Posterior vena cava (tissue), 2 donors: Measurements from ENCODE around the gene KCNB1. TPM values are rescaled to one million over a fixed set of nuclear protein-coding genes. Genes with fewer than 3 reads are reported as not detected.
A peak's percentile ranks its signal among the peaks of the same experiment; 100 is the strongest.

Experiments used
- DNase-seq: peaks from one replicate; pipeline ENCODE4 v3.0.0-alpha.2; 2020; ENCODE audit warnings: low spot score
- intact Hi-C, 2 donors: fragments of 100-400 bp; cut with DNase I; formaldehyde crosslinking; loops; one replicate each; pipeline versions ENCODE4 v1.14.1 to v1.14.2; 2022 to 2023
- total RNA-seq, 2 donors: library from RNA; stranded (reverse); fragmentation: NEBNext Ultra II Directional; extraction: Animal tissue kit (Norgen Biotek cat#: 25700); gene quantifications; one replicate each; pipeline ENCODE4 v1.2.1, GENCODE V29; 2021
- donor health status: DM: yes; HTN: yes; CAD: no.
- donor health status: DM: yes; HTN: yes; CAD: no.

The KCNB1 gene
- total RNA-seq, 2 donors from 2014 or later: 1.6 to 9.7 TPM

GRCh38 chr20:49349694-49350252, 132.7 kb downstream of the KCNB1 start:
- DNase-seq: peak; percentile 85
- intact Hi-C loops: loop anchor here in 1 of 2 donors (5.0 kb wide), 1 partner anchor 43 kb away; no protein-coding TSS in a partner anchor

- intact Hi-C loops: loop anchor here in 1 of 2 donors (5.0 kb wide), 1 partner anchor 43 kb away; no protein-coding TSS in a partner anchor
- peak; percentile 43 for DNase-seq
These were observed 133.4 kb downstream of the KCNB1 start for GRCh38 chr20:49349078-49349477.

- intact Hi-C loops: loop anchor here in 1 of 2 donors (5.0 kb wide), 1 partner anchor 44 kb away; no protein-coding TSS in a partner anchor
These were observed 133.9 kb downstream of the KCNB1 start for GRCh38 chr20:49348563-49348962.

GRCh38 chr20:49347156-49347555, 135.3 kb downstream of the KCNB1 start:
- DNase-seq: no peak
- intact Hi-C loops: loop anchor here in 1 of 2 donors (5.0 kb wide), 1 partner anchor 45 kb away; no protein-coding TSS in a partner anchor

More at GRCh38 chr20:49348563-49348962, 133.9 kb downstream of the KCNB1 start:
- DNase-seq: no peak

- intact Hi-C loops: loop anchor here in 1 of 2 donors (5.0 kb wide), 1 partner anchor 46 kb away; no protein-coding TSS in a partner anchor
- no peak for DNase-seq
These were observed 135.8 kb downstream of the KCNB1 start for GRCh38 chr20:49346682-49347081.

- intact Hi-C loops: loop anchor here in 1 of 2 donors (5.0 kb wide), 1 partner anchor 47 kb away; no protein-coding TSS in a partner anchor
- DNase-seq: peak; percentile 86
These were observed 136.9 kb downstream of the KCNB1 start for GRCh38 chr20:49345524-49345923.

GRCh38 chr20:49344975-49345374, 137.5 kb downstream of the KCNB1 start:
- DNase-seq: peak; percentile 86
- intact Hi-C loops: loop anchor here in 1 of 2 donors (5.0 kb wide), 1 partner anchor 47 kb away; no protein-coding TSS in a partner anchor

- intact Hi-C loops: no loop called here
- no peak for DNase-seq
These were observed 138.3 kb downstream of the KCNB1 start for GRCh38 chr20:49344140-49344539.

GRCh38 chr20:49343246-49343645, 139.2 kb downstream of the KCNB1 start:
- peak; percentile 32 for DNase-seq
- intact Hi-C loops: no loop called here

- peak; percentile 82 for DNase-seq
- intact Hi-C loops: no loop called here
These were observed 142.1 kb downstream of the KCNB1 start for GRCh38 chr20:49340161-49340966.

GRCh38 chr20:49339123-49339522, 143.3 kb downstream of the KCNB1 start:
- intact Hi-C loops: loop anchor here in 1 of 2 donors (10.0 kb wide), 1 partner anchor 56 kb away; no protein-coding TSS in a partner anchor
- DNase-seq: peak; percentile 3

- intact Hi-C loops: loop anchor here in 1 of 2 donors (10.0 kb wide), 1 partner anchor 57 kb away; no protein-coding TSS in a partner anchor
- peak; percentile 57 for DNase-seq
These were observed 144.4 kb downstream of the KCNB1 start for GRCh38 chr20:49338061-49338460.

GRCh38 chr20:49337357-49337756, 145.1 kb downstream of the KCNB1 start:
- peak; percentile 5 for DNase-seq
- intact Hi-C loops: loop anchor here in 1 of 2 donors (10.0 kb wide), 1 partner anchor 57 kb away; no protein-coding TSS in a partner anchor

GRCh38 chr20:49336786-49337185, 145.7 kb downstream of the KCNB1 start:
- peak; percentile 28 for DNase-seq
- intact Hi-C loops: loop anchor here in 1 of 2 donors (10.0 kb wide), 1 partner anchor 58 kb away; no protein-coding TSS in a partner anchor

GRCh38 chr20:49335476-49335875, 147.0 kb downstream of the KCNB1 start:
- no peak for DNase-seq
- intact Hi-C loops: loop anchor here in 1 of 2 donors (10.0 kb wide), 1 partner anchor 59 kb away; no protein-coding TSS in a partner anchor

GRCh38 chr20:49330701-49331615, 151.5 kb downstream of the KCNB1 start:
- intact Hi-C loops: loop anchor here (5.0 to 10.0 kb wide), 3 partner anchors 64 to 206 kb away; partner anchors contain the start of gene KCNB1 (in 1 of the 2)
- DNase-seq: no peak

- no peak for DNase-seq
- intact Hi-C loops: loop anchor here in 1 of 2 donors (10.0 kb wide), 1 partner anchor 276 kb away; no protein-coding TSS in a partner anchor
These were observed 153.7 kb downstream of the KCNB1 start for GRCh38 chr20:49328790-49329189.

- DNase-seq: no peak
- intact Hi-C loops: loop anchor here in 1 of 2 donors (10.0 kb wide), 1 partner anchor 279 kb away; no protein-coding TSS in a partner anchor
These were observed 156.4 kb downstream of the KCNB1 start for GRCh38 chr20:49326026-49326425.
